CD4-positive, alpha-beta T cell treated with Interleukin-2 at 100 ng/mL for 4 hours (primary cell): Measurements from ENCODE around the gene SARS2.
"Not testable (repeated sequence)": the region's sequence is repeated elsewhere in the genome, so short reads cannot be mapped to it uniquely, and the experiment has no call there.

Experiments
- DNase-seq: peaks from one replicate; pipeline ENCODE4 v3.0.0-alpha.2; 2020; ENCODE audit warnings: low spot score

Gene SARS2, protein sequence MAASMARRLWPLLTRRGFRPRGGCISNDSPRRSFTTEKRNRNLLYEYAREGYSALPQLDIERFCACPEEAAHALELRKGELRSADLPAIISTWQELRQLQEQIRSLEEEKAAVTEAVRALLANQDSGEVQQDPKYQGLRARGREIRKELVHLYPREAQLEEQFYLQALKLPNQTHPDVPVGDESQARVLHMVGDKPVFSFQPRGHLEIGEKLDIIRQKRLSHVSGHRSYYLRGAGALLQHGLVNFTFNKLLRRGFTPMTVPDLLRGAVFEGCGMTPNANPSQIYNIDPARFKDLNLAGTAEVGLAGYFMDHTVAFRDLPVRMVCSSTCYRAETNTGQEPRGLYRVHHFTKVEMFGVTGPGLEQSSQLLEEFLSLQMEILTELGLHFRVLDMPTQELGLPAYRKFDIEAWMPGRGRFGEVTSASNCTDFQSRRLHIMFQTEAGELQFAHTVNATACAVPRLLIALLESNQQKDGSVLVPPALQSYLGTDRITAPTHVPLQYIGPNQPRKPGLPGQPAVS

DNA sequence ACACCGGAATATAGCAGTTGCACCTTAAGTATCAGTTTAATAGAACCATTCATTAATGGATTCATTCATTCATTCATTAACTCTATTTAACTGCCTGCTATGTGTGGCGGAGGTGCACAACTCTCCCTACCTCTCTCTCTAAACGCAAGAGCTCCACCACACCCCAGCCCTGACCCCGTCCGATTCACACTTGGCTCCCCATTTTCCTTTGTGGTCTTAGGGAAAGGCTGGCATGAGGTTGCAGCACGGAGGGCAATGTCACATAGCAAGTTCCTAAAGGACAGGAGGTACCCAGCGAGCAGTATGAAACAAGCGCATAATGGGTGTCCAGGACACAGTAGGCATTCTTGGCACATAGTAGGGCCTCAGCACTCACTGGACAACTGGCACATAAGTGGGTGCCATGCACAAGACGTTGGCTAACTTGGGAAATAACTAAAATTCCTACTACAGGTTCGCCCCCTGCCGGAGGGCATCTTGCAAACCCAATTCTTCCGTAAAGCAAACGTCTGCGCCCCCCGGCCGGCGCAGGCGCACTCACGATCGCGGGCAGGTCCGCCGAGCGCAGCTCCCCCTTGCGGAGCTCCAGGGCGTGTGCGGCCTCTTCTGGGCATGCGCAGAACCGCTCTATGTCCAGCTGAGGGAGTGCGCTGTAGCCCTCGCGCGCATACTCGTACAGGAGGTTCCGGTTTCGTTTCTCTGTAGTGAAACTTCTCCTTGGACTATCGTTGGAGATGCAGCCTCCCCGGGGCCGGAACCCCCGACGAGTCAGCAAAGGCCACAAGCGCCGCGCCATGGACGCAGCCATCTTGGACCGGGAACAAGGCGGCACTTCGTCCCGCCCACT lies at the start of gene SARS2:
Gene SARS2, minus strand, starts transcription at position 835 of the 847 bp plus-strand sequence. Its CDS starts 27 bp downstream, at position 808.
- DNase-seq, result peak; percentile 93

DNA sequence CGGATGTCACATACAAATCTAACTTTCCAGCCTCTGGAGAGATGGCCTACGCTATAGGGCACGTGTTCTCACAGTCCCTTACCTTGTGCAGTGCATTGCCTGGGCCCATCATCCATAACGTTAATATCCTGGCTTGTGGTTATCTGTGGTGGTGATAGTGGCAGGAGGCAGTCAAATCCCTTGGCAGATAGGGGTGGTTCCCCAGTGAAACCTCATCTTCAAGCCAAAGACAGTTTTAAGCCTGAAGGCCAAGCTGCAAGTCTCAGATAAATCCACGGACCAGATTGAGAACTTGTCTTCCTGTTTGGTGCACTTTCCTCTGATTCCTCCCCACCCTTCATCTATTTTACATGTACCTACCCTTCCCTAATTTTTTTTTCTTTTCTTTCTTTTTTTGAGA lies 49.2 kb upstream of the SARS2 start:
- no peak for DNase-seq

- no peak for DNase-seq
Measured at GRCh38 chr19:38978326-38978689, 47.7 kb upstream of the SARS2 start.

DNA sequence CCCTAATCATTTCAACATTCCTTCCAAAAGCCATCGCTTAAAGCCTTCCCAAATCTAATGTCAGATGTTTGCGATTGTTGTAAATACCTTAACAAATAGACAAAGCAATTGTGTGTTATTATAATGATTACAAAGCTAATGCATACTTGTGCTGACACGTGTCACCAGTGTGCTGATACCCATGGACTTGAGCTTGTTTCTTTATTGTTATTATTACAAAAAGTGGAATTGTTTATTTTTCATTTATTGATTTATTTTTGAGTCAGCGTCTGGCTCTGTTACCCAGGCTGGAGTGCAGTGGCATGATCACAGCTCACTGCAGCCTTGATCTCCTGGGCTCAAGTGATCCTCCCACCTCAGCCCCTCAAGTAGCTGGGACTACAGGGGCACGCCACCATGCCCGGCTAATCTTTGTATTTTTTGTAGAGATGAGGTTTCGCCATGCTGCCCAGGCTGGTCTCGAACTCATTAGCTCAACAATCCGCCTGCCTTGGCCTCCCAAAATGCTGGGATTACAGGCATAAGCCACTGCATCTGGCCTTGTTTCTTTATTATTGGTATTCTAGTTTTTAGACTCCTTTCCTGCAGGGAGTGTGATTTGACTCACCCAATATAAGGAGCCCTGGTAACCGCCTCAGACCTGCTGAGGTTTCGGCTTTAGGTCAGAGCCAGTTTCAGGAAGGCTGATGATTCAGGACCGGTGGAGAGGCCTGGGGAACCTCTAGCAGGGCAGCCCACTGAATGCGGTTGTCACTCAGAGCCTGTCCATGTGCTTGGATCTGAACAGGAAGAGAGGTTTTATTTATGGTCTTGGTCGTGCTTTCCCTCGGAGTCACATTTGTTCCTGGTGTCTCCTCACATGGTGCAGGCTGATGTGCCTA lies 47.1 kb upstream of the SARS2 start:
- no peak for DNase-seq

GRCh38 chr19:38975861-38976271 lies 45.3 kb upstream of the SARS2 start:
- no peak for DNase-seq

DNA sequence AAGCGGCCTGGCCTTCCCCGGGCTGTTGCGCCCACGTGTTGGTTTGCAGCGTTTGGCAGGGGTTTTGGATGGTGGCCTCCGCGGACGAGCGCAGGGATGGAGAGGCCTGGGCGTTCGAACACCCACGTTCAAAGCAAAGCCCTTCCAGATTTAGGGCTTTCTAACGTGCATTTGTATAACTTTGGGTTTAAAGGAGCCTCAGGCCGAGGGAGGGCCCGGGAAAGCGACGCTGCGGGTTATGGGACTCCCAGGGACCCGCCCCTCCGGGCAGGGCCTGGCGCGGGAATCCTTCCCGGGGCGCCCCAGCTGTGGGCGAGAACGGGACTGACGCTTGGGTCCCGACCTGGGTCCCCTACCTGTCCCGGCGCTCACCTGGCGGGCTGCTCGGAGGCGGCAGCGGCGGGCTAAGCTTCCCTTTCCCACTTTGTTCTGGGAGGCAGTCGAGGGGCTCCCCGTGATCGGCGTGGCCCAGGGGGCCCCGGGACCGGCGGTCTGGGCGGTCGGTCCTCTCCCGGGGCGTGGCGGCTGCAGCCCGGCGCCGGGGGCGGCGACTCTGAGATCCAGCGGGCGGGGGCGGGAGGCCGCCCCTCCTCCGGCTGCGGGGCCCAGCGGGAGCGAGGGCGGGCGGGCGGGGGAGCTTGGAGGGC lies 44.8 kb upstream of the SARS2 start, which contains the start of gene FBXO17:
Gene FBXO17, minus strand, starts transcription at position 529 of the 647 bp plus-strand sequence. CDS start 25,423 bp downstream, outside the sequence.
- DNase-seq, result no peak

DNA sequence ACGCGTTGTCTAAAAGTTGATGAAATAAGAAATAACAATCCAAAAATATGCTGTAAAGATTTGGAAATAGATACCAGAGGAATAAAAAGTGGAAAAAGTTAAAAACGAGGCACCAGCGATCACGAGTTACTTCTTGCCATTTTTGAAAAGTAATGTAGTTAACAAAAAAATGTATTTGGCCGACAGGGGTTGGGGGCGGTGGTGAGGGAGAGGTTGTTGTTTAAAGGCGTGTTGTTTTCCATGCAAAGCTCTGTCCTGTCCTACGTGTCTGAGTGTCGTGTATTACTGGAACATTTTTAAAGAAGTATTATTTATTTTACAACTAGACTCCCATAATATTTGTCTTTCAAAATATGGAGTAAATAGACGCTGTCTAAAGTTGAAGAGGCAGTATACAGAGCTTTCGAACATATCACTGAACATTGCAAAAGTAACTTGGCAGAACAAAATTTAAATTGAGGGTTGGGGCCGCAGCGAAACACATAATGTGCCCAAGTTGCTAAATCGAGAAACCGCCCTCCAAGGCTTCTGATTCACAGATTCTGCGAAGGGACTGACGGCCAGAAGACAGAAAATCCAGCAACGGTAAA lies 44.2 kb upstream of the SARS2 start:
- no peak for DNase-seq

GRCh38 chr19:38971672-38972071 lies 41.1 kb upstream of the SARS2 start:
- DNase-seq, result no peak

DNA sequence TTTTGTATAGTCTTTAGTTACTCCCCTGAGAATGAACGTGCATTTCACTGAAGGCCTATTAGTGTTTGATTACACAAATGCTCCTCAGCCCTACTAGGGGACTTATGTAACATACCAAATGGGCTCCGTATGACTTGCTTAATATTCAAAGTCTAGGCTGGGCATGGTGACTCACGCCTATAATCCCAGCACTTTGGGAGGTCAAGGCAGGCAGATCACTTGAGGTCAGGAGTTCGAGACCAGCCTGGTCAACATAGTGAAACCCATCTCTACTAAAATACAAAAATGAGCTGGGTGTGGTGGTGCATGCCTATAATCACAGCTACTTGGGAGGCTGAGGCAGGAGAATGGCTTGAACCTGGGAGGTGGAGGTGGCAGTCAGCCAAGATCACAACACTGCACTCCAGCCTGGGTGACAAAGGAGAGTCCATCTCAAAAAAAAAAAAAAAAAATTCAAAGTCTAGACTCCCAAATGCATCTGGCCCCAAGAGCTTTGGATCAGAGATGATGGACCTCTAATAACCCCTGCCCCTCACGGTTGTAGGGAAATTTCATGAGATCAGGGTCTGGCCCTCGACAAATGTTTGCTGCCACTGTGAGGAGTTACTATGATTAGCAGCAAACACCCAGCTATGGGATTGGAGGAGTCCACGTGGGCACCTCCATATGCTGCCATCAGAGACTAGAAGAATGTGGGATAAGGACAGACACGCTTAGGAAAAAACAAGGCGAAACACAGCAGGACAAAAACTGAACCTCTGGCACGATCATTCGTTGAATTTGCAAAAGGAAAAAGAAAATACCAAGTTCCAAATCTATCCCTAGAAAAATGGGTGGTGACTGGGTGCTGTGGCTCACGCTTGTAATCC lies 40.3 kb upstream of the SARS2 start:
- no peak for DNase-seq

DNA sequence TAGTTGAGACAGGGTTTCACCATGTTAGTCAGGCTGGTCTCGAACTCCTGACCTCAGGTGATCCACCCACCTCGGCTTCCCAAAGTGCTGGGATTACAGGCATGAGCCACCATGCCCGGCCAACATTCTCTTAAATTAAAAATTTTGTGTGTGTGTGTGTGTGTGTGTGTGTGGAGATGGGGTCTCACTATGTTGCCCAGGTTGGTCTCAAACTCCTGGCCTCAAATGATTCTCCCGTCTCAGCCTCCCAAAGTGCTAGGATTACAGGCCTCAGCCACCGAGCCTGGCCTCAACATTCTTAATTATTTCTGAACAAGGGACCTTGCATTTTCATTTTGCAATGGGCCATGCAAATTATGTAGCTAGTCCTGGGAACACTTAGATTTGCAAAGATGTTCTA lies 35.6 kb upstream of the SARS2 start:
- DNase-seq, result not testable (repeated sequence)

GRCh38 chr19:38964738-38965137 lies 34.2 kb upstream of the SARS2 start:
- no peak for DNase-seq

DNA sequence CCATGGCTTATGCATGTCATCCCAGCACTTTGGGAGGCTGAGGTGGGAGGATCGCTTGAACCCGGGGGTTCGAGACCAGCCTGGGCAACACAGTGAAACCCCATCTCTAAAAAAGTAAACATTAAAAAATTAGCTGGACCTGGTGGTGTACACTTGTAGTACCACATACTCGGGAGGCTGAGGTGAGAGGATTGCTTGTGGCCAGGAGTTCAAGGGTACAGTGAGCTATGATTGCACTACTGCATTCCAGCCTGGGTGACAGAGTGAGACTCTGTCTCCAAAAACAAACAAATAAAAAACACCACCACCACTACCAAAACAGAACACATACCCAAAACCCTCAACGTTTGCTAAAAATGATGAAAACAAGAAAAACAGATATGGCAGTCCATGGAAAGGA lies 29.1 kb upstream of the SARS2 start:
- no peak for DNase-seq

DNA sequence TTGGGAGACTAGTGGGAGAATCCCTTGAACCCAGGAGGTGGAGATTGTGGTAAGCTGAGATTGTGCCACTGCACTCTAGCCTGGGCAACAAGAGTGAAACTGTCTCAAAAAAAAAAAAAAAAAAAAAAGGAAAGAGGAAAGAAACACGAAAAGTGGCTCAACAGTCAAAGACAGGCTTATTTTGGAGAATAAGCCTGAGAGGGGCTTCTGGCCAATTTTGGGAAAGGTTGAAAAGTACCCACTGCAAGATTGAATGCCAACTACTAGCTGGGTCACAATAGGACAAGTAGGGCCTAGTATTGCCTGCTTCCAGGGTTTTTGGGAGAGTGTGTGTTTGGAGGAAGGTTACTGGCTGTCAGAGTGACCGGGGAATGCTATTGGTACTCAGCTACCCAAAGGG lies 27.7 kb upstream of the SARS2 start:
- DNase-seq, result no peak

DNA sequence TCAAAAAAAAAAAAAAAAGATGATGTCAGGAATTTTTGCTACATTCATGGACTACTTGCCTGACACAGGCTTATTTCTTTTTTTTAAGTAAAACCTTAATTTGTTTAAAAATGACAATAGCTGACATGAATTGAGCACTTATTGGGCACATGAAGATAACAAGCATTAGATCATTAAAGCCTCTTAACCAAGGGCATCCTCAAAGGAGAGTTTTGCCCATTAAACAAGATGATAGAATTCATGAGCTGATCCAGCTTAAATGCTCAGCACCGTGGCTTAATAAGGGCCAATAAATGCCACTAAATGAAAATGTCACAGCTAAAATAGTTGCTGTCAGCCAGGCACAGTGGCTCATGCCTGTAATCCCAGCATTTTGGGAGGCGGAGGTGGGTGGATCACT lies 25.7 kb upstream of the SARS2 start:
- DNase-seq, result no peak

GRCh38 chr19:38953677-38954076 lies 23.1 kb upstream of the SARS2 start:
- DNase-seq, result no peak

DNA sequence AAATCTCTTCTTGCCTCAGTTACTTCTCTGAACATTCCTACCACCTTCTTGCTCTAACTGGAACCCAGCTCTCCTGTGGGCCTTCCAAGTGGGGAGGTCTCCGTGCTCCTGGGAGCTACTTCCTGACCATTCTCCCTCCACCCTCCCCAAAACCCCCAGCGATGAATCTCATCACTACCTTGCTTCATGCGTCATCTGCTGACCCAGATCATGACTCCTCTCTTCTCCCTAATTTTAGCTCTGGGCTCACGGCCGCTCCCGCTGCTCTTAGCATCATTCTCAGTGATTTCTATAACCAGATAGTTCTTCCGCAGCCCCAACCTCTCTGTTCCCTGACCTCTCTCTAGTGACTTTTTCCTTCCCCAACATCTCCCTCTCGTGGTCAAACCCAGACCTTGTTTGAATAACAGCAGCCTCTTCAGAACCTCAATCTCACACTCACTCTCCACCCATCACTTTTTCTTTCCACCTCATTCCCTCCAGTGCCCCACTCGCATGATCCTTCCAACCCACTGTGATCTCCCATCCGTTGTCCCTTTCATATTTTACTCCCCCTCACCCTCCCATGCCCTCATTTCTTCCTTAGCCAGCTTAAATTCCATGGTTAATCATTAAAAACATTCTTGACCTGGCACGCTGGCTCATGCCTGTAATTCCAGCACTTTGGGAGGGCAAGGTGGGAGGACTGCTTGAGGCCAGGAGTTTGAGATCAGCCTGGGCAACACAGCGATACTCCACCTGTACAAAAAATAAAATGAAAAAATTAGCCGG lies 22.0 kb upstream of the SARS2 start:
- peak; percentile 43 for DNase-seq

- DNase-seq, result no peak
Measured at GRCh38 chr19:38951187-38951586, 20.6 kb upstream of the SARS2 start.

DNA sequence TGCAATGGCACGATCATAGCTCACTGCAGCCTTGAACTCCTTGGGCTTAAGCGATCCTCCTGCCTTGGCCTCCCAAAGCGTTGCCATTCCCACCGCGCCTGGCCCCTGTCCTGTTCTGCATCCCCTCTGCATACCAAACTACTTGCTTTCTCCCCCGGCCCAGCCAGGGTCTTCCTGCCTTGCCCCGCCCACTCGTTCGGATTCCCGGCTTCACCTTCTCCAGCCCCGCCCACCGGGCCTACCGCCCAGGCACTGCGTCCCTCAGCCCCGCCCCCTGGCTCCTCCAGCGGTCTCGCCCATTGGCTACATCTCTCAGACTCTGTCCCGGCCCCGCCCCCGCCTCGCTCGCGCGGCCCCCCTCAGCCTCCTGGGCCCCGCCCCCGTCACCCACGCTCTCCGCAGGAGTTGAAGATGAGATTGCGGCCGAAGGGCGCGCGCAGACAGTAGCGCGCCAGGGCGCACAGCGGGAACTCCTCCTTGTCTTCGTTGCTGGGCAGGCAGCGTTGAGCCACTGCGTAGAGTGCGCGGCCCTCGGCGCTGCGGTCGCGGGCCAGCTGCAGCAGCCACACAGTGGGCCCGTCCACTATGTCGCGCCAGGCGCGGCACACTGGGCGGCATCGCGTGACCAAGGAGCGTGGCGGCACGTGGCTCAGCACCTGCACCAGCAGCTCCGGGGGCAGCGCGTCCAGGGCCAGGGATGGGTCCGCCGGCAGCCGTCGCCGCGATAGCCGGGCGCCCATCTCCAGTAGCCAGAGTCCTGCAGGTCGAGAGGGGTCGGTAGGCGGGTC lies 19.2 kb upstream of the SARS2 start:
- DNase-seq, result peak; percentile 77
